SKM-1 (cell line): ENCODE measurements around the gene KCND1.
"Not testable (repeated sequence)": the region's sequence is repeated elsewhere in the genome, so short reads cannot be mapped to it uniquely, and the experiment has no call there.

ENCODE experiments used
- DNase-seq: peaks from one replicate; lab custom pipeline; 2025; ENCODE audit not compliant: unreplicated experiment; lab: John Stamatoyannopoulos, UW

KCND1 gene

DNA sequence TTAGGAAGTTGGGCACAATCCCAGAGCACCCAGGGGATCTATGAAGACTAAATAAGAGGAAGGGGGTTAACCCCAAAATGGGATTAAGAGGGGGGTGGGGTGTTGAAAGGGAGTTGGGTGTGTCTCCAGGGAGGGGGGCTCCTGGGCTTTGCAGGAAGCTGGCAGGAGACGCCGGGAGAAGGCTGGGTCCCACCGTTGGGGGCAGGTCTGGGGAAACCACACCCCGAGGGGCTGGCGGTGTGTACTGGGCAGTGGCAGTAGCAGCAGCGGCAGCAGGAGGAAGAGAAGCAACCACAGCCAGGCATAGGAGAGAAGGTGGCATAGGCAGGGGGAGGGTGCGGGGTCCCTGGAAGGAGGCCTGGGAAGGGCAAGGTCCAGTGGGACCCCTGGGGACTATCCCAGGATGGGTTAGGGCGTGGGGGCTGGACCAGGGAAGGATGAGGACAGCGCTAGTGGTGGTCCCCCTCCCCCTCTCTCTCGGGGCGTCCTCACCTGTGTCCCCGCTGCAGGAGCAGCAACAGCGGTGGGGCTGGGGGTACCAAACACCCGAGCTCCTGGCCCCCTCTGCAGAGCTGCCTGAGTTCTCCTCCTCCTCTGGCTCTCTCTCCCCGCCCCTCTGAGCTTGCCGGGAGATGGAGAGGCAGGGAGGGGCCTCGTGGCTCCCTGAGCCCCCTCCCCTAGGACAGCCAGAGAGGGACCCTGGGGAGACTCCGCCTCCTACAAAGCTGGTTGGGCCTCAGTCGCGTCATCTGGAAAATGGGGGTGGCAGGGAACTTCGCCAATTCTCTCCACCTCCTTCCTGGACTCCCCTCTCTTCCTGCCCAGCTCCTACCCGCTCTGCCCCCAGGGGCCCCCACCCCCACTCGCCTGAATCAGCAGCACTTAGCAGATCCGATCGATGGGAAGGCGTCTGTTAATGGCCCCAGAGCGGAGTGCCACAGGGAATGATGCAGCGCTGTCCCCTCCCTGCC, at the start of gene KCND1:
Gene KCND1 (minus strand): TSS at position 596 of the 971 bp plus-strand sequence. CDS start 1,573 bp downstream, outside the sequence.
- no peak for DNase-seq

DNA sequence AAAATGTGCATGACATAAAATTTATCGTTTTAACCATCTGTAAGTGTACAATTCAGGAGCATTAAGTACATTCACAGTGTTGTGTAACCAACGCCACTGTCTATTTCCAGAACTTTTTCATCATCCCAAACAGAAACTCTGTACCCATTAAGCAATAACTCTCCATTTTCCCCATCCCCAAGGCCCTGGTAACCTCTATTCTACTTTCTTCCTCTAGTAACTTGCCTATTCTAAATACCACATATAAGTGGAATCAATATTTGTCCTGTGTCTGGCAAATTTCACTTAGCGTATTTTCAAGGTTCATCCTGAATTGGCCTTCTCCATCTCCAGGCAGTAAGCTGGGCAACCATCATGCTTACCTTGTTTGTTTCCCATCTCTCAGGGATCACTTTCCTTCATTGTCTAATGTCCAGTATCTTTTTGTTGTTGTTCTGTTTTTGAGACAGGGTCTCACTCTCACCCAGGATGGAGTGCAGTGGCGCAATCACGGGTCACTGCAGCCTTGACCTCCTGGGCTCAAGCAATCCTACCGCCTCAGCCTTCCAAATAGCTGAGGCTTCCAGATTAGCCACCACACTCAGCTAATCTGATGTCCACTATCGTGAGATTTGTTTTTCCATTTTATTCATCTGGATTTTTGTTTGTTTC, 48.1 kb upstream of the KCND1 start:
- no peak for DNase-seq

DNA sequence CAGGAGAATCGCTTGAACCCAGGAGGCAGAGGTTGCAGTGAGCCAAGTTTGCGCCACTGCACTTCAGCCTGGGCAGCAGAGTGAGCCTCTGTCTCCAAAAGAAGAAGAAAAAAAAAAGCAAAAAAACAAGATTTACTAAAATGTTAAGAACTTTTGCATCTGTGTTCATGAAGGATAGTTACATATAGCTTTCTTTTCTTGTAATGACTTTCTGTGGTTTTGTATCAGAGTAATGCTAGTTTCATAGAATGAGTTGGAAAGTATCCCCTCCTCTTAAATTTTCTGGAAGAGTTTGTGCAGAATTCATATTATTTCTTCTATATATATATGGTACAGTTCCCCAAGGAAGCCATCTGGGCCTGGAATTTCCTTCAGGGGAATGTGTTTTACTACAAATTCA, 47.4 kb upstream of the KCND1 start:
- DNase-seq: no peak

DNA sequence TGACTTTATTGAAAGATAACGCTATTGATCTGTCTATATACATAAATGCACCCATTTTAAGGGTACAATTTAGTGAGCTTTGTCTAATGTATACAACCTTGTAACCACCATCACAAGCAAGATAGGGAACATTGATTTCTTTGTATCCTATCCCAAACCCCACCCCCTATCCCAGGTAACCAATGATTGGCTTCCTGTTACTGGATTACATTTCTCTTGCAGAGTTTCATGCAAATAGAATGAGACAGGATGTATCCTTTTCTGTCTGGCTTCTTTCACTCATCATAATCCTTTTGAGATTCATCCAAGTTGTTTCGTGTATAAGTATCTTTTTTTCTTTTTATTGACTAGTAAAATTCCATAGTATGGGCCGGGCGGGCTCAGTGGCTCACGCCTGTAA, 32.1 kb upstream of the KCND1 start:
- no peak for DNase-seq

DNA sequence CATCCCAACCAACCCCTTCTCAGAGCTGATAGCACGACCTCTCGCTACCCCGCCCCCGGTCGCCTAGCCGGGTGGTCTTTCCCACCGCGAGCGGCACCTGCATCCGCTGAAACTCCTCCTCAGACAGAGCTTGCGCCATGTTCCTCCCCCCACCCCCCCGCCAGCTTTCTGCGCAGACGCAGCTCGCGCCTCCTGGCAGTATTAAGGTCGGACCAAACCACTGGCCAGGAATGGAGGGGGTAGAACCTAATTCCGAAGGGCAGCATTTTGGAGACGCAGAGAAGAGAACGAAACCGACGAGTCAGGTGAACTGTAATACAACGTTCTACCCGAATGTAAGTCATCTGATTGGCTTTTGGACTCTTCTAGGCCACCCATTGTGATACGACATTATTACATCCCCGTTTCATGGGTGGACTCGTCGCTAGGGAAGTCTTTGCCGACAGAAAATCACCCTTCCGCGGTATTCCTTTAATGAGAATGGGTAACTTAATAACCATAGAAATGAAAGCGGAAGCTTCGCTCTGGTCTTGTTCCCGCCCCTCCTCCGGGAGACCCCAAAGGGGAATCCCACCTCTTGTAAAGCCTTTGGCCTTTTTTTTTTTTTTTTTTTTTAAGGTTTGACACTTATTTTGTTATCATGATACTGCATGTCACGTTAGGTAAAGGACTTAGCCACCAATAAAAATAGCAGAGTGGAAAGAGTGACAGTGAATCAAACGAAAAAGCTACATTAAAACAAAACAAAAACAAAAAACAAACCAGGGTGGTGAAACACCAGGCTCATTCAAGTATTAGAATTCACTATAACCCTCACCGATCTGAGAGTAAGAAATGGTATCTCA, 30.7 kb upstream of the KCND1 start, which contains the start of gene GRIPAP1:
Gene GRIPAP1 (minus strand): TSS at position 174 of the 845 bp plus-strand sequence. CDS start 35 bp downstream, at position 139.
- peak; percentile 49 for DNase-seq

DNA sequence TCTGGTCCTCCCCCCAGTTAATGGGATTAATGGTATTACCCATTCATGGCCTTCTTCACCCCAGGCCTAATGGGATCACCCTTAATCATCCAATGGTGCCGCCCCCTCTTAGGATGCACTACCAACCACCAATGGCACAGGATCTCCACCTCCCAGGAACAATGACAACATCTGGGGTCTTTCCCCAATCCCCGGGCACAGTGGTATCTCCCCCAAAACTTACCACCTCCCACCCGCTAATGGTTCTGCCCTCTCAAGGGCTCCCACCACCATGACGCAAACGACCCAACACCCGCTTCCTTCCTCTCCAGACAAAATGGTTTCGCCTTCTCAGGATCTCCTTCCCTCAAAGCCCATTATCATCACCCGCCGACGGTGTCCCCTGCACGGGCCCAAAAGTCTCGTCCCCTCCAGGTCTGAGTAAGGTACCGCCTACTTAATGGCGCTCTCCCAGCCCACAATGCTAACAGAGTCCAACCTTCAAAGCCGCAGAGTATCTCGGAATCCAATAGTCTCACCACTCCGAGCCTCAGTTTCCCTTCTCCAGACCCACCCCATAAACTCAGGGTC, 30.0 kb upstream of the KCND1 start:
- no peak for DNase-seq

DNA sequence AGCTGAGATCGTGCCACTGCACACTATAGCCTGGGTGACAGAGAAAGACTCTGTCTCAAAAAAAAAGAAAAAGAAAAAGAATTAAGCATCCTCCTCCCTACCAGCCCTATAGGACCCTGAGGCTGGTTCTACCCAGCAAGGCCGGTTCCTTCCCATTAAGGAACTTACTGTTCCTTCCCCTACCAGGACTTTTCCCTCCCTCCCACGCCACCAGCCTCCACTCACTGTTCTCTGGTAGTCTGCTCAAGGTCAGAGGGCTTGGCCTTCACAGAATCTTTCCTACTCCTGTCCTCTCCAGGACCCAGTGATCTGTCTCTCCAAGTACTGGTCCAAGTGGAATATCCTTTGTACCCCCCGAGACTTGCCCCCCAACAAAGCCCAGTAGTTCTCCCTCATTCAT, 29.0 kb upstream of the KCND1 start:
- DNase-seq: no peak

DNA sequence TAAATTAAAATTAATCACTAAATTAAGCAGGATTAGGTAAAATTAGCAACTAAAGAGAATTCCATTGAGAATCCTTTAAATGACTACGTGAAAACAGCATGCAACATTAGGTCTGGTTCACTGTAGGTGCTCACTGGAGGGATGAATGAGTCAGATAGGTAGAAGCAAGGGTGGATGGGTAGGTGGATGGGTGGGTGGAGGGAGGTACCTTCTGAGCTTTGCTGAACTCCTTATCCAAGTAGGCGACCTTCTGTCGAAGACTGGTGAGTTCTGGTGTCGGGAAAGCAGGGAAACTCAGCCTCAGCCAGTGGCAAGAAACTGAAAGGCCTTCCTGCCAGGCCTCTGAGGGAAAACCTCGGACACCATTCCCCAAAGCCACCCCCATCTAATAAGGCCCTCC, 27.4 kb upstream of the KCND1 start:
- DNase-seq: no peak

DNA sequence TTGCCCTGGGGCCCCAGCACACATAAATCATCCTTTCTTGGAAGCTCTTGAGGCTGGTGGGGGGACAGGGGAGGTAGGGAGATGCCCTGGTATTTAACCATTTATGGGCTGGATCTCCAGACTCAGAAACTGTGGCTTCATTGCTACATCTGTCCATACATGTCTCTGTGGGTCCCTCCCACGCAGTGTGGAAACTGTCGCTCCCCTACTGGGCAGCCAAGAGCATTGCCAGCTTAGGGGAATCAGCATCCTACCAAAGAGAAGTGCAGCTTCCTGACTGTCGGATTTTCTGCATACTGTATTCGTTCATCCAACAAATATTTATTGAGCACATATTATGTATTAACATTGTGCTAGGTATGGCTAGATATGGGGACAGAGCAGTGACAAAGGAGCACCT, 26.7 kb upstream of the KCND1 start:
- DNase-seq: no peak

DNA sequence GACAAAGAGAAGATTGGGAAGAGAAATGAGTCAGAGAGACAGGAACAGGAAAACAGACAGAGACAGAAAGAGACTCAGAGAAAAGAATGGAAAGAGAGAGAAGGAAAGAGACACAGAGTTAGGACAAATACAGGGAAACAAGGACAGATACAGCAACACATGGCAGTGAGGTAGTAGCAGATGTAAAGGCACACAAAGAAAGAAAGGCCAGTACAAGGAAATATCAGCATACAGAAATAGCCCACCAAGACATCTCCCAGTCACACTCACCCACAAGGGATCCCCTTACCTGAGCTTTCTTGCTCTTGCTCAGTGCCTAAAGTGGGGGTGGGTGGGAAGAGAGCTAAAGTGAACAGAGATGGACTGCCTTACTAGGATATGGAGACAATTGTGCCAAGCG, 26.2 kb upstream of the KCND1 start:
- no peak for DNase-seq

DNA sequence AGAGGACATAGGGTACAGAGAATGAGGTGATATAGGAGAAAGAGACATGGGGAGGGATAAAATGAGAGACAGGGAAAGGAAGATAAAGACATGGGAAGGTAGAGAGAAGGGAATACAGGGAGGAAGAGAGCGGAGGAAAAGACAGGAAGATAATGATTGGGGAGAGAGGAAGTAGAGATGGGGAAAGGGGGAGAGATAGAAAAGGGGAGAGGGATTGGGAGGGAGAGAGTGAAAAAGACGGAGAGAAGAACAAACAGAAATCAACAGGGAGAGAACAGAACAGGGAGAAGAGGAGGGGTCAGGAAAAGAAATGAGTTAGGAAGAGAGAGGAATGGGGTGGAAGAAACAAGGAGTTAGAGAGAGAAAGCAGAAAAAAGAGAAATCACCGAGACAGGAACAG, 25.8 kb upstream of the KCND1 start:
- DNase-seq: no peak

DNA sequence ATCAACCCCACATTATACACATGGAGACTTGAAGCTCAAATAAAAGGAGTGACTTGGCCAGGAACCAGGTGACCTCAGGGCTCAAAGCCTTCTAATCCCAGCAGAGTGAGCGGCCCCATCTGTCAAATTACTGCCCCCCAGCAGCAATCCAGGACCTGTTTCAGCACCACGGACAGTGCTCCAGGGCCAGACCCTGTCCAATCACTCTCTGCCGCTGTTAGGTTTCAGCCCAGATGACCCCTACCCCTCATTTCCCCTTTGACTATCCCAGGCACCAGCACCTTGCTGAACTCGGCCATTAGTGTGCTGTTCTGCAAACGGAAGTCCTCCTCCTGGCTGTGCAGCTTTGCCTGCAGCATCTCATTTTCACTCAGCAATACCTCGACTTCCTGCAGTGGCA, 25.3 kb upstream of the KCND1 start:
- no peak for DNase-seq

DNA sequence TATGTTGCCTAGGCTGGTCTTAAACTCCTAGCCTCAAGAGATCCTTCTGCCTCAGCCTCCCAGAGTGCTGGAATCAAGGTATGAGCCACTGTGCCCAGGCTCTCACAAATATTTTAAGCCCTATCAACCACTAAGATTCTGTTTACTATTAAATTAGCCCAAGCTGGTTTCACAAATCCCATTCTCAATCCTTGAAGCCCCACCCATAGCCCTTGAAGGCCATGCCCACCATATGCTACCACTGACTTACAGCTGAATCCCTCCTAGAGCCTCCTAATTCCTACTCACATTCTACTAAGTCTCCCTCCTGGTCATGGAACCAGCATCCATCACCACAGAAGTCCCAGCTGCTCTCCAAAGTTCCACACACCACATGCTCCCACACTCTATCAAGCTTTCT, 20.7 kb upstream of the KCND1 start:
- DNase-seq: no peak

DNA sequence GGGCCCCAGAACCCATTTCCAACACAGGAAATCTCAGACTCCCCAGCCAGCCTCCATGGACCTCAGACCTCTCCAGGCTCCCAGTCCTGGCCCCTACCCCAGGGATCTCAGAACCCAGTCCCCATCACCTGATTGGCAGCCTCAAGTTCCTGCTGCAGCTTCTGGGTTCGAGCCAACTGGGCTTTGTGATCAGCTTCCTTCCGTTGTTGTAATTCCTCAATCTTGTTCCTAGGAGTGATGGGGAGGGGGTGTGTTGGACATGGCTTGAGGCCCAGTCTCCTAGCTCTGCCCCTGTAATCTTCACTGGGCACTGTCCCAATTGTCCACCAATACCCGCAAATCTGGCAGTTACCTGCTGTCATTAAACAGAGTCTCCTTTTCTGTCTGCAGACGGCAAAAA, 17.8 kb upstream of the KCND1 start:
- DNase-seq: no peak

DNA sequence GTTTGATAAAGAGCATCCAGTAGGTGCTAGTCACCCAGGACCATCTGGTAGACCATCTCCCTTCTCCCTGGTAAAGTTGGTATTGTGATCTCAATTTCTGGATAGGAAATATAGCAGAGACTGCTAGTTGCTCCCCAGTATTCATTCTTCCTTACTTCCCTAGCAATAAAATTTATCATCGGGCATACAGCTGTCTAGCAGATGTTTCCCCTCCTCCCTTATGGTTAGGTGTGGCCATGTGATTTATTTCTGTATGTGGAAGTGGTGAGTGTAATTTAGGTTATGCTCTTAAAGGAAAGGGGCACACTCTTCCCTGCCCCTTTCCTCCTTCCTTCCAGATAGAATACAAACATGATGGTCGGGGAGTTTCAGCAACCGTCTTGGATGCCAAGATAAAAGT, 12.3 kb upstream of the KCND1 start:
- no peak for DNase-seq

DNA sequence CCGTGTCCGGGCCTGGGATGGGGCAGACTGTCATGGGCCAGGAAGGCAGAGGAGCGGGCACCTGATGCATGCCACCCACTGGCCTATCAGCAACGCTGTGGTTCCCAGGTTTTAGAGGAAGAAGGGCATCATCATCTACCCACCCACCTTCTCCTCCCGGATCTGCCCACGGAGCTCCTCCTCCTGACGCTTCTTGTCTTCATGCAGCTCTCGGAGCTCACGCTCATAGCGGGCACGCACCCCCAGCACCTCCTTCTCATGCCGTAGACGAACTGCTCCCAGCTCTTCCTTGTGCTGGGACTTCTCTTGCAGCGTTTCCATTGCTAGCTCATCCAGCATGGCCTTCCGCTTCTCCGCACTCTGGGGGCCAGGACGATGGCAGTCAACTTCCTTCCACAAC, 11.4 kb upstream of the KCND1 start:
- DNase-seq: no peak

DNA sequence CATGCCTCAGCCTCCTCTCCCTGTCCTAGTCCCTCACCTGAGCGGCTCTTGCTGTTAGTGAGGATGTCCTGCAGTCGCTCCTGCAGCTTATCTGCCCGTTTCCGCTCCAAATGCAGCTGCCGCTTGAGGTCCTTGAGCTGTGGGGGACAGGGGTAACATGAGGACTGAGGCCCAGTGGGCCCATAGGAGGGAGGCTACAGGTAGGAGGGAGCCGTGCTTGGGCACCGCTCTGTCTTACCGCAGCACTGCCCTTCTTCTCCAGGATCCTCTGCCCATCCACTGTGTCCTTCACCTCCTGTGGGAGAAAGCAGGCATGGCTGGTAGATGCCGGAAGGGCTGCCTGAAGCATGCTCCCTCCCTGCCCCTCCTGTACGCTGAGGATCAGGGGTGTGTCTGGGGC, 9.5 kb upstream of the KCND1 start:
- DNase-seq: no peak

DNA sequence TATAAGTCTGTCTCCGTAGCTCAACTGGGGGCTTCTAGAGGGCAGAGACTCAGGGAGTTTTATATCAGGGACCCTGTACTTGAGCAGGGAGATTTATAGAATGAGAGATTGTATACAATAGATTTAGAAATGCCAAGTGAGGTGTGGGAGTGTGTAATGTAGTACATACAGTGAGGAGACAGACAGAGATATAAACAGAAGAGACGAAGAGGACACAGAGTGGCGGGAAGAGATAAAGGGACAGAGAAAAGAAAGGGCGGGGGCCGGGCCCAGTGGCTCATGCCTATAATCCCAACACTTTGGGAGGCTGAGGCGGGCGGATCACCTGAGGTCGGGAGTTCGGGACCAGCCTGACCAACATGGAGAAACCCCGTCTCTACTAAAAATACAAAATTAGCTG, 8.7 kb upstream of the KCND1 start:
- DNase-seq: not testable (repeated sequence)

DNA sequence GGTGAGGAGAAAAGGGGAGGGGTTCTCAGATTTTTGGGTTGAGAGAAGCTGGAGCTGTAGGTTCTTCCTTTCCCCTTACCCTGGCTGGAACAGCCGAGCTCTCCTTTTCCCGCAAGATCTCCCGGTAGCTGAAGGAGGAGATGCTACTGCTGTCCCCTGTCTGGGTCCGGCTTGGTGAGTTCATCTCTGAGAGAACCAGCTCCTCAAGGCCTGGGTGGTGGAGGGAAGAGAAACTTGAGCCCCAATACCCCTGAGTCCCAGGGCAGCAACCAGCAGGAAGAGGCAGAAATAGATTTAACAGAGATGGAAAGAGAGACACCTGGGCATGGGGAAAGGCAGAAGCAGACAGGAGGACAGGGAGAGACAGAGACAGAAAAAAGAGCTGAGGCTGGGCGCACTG, 6.6 kb upstream of the KCND1 start:
- no peak for DNase-seq

DNA sequence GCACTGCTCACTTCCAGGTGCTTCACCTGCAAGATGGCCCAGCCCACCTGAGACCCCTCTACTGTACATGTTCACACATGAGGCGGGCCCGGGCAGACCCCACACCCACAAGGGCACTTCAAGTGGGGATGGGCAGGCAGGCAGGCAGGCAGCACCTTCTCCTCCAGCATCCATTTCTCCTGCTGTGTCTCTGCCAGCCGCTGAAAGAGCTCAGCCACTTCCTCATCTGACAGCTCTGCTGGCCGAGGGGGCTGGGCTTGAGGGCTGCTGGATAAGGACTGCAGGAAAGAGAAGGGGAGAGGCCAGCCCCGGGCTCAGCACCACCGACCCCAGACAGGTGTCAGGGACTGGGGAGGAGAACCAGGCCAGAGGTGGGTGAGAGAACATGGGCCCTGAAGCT, 4.4 kb upstream of the KCND1 start:
- no peak for DNase-seq

DNA sequence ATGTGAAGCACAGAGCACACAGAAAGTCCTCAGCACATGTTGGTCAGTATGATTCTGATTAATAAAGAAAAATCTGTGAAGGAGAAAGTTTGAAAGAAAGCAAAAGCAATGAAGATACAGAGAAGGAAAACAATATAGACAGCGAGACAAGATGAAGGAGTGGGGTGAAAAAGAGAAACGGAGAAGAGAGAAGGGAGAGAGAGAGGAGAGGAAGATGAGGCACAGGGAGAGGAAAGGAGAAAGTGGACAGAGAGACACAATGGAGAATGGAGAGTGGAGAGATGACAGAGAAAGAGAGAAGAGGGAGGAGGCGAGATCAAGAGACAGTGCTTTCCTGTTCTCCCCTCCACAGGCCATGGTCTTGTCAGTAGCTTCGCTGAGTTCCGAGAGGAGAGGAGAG, 3.9 kb upstream of the KCND1 start:
- DNase-seq: no peak
